ENCODE measurements around the gene COLGALT1. TPM values are rescaled to one million over a fixed set of nuclear protein-coding genes. Genes with fewer than 3 reads are reported as not detected.

Gene COLGALT1
- total and polyA plus RNA-seq, 10 of the 15 experiments (the other 5 are each of a cell fraction or from before 2014, with no cell fraction given) = 1.2 to 78.8 (median 29.8) TPM

DNA sequence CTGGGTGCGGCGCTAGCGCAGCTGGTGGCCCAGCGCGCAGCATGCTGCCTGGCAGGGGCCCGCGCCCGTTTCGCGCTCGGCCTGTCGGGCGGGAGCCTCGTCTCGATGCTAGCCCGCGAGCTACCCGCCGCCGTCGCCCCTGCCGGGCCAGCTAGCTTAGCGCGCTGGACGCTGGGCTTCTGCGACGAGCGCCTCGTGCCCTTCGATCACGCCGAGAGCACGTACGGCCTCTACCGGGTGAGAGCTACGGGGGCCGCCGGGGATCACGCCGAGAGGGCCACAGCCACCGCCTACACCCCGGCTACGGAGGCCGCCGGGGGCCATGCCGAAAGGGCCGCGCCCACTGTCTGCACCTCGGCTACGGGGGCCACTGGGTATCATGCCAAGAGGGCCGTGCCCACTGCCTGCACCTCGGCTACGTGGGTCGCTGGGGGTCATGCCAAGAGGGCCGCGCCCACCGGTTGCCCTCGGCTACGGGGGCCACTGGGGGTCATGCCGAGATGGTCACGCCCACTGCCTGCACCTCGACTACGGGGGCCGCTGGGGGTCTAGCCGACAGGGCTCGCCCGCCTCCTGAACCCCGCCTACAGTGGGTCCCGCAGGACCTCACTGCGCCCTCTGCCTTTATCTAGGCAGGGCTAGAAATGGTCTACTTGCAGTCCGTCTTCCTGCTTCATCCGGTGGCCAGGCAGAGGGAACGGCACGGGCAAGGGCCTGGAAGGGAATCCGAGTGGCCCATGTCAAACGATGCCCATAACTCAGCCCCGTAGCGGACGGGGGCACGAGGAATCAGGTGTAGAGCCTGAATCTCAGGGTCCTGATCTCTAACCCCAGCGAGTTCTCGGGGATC is 43.5 kb upstream of the COLGALT1 start (continued):
- TF ChIP-seq CREB1 (IDR thresholded peaks at IDR 0.05; ENCODE audit: low read depth) (peak; percentile 51; the same call in 1 of the 2 replicates), YY1 (IDR thresholded peaks at IDR 0.05; ENCODE audit: low read depth, low read length) (peak; percentile 52), NRF1 (conservative IDR thresholded peaks at IDR 0.05; ENCODE audit: low read depth, low read length) (no peak), CHD2 (IDR thresholded peaks at IDR 0.05; ENCODE audit: borderline replicate concordance, low read depth, low read length) (peak; percentile 61; the same call in 1 of the 2 replicates), POLR2A (IDR thresholded peaks at IDR 0.05; ENCODE audit: low read depth, low read length) (peak; percentile 87), YBX1 (IDR thresholded peaks at IDR 0.05) (no peak), CEBPB (IDR thresholded peaks at IDR 0.05; ENCODE audit: borderline replicate concordance in 1 of 2, low read depth in 2 of 2, low read length in 2 of 2) (no peak), PAX5 (IDR thresholded peaks at IDR 0.05; ENCODE audit: borderline replicate concordance, low read depth, low read length) (peak; percentile 99), RAD51 (IDR thresholded peaks at IDR 0.05) (no peak), LARP7 (IDR thresholded peaks at IDR 0.05) (peak; percentile 100), CBX5 (IDR thresholded peaks at IDR 0.05; ENCODE audit: low read depth) (peak; percentile 70; the same call in 1 of the 2 replicates), NFYA (IDR thresholded peaks at IDR 0.05; ENCODE audit: borderline replicate concordance, low read depth, low read length) (no peak), ETV6 (conservative IDR thresholded peaks at IDR 0.05 in 1 of 2, IDR thresholded peaks at IDR 0.05 in 1 of 2; ENCODE audit: borderline replicate concordance in 1 of 2, low read depth in 1 of 2) (peak in 1 of 2 experiments; percentile 18; a peak in 1 of 4 replicates), RFX5 (IDR thresholded peaks at IDR 0.05; ENCODE audit: low read depth, low read length) (no peak; the same call in 1 of the 2 replicates), NR2F1 (conservative IDR thresholded peaks at IDR 0.05) (peak; percentile 100), STAT3 (IDR thresholded peaks at IDR 0.05; ENCODE audit: low read depth, low read length) (no peak), HDAC2 (IDR thresholded peaks at IDR 0.05) (no peak), ATF7 (IDR thresholded peaks at IDR 0.05; ENCODE audit: low read depth) (peak; percentile 41; the same call in 1 of the 2 replicates), ASH2L (IDR thresholded peaks at IDR 0.05; ENCODE audit: borderline replicate concordance, low read depth) (no peak), RAD21 (IDR thresholded peaks at IDR 0.05; ENCODE audit: insufficient read depth, low read depth, low read length) (peak; percentile 22; the same call in 1 of the 2 replicates), JUNB (IDR thresholded peaks at IDR 0.05) (no peak), FOS (IDR thresholded peaks at IDR 0.05; ENCODE audit: borderline replicate concordance, extremely low read depth, insufficient read length) (no peak), SIN3A (IDR thresholded peaks at IDR 0.05; ENCODE audit: low read depth, low read length) (peak; percentile 52; the same call in 1 of the 2 replicates), NR2C1 (IDR thresholded peaks at IDR 0.05) (peak; percentile 90)
- TF ChIP-seq, protein P1, sequence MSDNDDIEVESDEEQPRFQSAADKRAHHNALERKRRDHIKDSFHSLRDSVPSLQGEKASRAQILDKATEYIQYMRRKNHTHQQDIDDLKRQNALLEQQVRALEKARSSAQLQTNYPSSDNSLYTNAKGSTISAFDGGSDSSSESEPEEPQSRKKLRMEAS (IDR thresholded peaks at IDR 0.05; ENCODE audit: low read depth, low read length) = peak; percentile 84
- TF ChIP-seq, protein P2, sequence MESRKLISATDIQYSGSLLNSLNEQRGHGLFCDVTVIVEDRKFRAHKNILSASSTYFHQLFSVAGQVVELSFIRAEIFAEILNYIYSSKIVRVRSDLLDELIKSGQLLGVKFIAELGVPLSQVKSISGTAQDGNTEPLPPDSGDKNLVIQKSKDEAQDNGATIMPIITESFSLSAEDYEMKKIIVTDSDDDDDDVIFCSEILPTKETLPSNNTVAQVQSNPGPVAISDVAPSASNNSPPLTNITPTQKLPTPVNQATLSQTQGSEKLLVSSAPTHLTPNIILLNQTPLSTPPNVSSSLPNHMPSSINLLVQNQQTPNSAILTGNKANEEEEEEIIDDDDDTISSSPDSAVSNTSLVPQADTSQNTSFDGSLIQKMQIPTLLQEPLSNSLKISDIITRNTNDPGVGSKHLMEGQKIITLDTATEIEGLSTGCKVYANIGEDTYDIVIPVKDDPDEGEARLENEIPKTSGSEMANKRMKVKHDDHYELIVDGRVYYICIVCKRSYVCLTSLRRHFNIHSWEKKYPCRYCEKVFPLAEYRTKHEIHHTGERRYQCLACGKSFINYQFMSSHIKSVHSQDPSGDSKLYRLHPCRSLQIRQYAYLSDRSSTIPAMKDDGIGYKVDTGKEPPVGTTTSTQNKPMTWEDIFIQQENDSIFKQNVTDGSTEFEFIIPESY (IDR thresholded peaks at IDR 0.05) = no peak
- TF ChIP-seq, protein P3, sequence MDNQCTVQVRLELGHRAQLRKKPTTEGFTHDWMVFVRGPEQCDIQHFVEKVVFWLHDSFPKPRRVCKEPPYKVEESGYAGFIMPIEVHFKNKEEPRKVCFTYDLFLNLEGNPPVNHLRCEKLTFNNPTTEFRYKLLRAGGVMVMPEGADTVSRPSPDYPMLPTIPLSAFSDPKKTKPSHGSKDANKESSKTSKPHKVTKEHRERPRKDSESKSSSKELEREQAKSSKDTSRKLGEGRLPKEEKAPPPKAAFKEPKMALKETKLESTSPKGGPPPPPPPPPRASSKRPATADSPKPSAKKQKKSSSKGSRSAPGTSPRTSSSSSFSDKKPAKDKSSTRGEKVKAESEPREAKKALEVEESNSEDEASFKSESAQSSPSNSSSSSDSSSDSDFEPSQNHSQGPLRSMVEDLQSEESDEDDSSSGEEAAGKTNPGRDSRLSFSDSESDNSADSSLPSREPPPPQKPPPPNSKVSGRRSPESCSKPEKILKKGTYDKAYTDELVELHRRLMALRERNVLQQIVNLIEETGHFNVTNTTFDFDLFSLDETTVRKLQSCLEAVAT (IDR thresholded peaks at IDR 0.05) = peak; percentile 79
- TF ChIP-seq, protein P4, sequence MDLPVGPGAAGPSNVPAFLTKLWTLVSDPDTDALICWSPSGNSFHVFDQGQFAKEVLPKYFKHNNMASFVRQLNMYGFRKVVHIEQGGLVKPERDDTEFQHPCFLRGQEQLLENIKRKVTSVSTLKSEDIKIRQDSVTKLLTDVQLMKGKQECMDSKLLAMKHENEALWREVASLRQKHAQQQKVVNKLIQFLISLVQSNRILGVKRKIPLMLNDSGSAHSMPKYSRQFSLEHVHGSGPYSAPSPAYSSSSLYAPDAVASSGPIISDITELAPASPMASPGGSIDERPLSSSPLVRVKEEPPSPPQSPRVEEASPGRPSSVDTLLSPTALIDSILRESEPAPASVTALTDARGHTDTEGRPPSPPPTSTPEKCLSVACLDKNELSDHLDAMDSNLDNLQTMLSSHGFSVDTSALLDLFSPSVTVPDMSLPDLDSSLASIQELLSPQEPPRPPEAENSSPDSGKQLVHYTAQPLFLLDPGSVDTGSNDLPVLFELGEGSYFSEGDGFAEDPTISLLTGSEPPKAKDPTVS (IDR thresholded peaks at IDR 0.05; ENCODE audit: low read depth, low read length) = no peak

Measured in GM12878 (cell line).